Measurements from ENCODE around the gene CAV2.

DNA sequence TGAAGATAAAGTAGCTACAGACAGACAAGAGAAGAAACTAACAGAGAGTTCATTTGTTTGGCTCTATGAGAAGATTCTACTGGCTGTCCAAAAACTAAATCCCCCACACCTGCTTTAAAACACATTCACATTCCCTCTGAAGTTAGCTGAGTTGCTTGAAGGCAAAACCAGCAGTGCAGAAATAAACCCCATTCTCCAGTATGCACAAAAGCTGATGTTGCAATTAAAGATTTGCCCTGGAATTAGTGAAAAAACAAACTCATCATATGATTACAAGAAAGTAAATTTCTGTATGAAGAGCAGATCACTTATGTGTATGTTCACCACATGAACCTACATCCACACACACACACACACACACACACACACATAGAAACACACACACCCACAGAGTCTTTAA, 16.0 kb downstream of the CAV2 start:
- no peak for TF ChIP-seq EZH2 (IDR thresholded peaks at IDR 0.05; ENCODE audit: insufficient read depth, low read length)
- TF ChIP-seq, protein P1, sequence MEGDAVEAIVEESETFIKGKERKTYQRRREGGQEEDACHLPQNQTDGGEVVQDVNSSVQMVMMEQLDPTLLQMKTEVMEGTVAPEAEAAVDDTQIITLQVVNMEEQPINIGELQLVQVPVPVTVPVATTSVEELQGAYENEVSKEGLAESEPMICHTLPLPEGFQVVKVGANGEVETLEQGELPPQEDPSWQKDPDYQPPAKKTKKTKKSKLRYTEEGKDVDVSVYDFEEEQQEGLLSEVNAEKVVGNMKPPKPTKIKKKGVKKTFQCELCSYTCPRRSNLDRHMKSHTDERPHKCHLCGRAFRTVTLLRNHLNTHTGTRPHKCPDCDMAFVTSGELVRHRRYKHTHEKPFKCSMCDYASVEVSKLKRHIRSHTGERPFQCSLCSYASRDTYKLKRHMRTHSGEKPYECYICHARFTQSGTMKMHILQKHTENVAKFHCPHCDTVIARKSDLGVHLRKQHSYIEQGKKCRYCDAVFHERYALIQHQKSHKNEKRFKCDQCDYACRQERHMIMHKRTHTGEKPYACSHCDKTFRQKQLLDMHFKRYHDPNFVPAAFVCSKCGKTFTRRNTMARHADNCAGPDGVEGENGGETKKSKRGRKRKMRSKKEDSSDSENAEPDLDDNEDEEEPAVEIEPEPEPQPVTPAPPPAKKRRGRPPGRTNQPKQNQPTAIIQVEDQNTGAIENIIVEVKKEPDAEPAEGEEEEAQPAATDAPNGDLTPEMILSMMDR (IDR thresholded peaks at IDR 0.05; ENCODE audit: insufficient read depth, low read depth, low read length): no peak

Data from astrocyte (in vitro differentiated cells and primary cell).